ENCODE results near the gene IL17RE. TPM values are rescaled to one million over a fixed set of nuclear protein-coding genes. Genes with fewer than 3 reads are reported as not detected.

IL17RE gene
- total RNA-seq, 3 donors from 2014 or later, result 41.8 to 116 (median 82.8) TPM

Other genes with a start within 250 kb of the IL17RE start
- gene CPNE9, start 199.0 kb upstream of the IL17RE start, total RNA-seq, result under 1 TPM in 1 of 3 donors, not detected in 2; 0.70 TPM
- 10 to 100 TPM; 14.3 to 23.7 (median 15.6) TPM for gene BRPF1, start 171.1 kb upstream of the IL17RE start, total RNA-seq
- 10 to 100 TPM; 23.3 to 33.0 (median 28.6) TPM for gene OGG1, start 152.9 kb upstream of the IL17RE start, total RNA-seq
- gene CAMK1, start 132.9 kb upstream of the IL17RE start, total RNA-seq, result 10 to 100 TPM in 2 of 3 donors, 1 to 10 TPM in 1; 5.7 to 35.8 (median 10.1) TPM
- gene TADA3, start 110.4 kb upstream of the IL17RE start, total RNA-seq, result 10 to 100 TPM; 63.0 to 66.1 (median 63.2) TPM
- 100 to 1,000 TPM; 154 to 219 (median 212) TPM for gene ARPC4, start 109.8 kb upstream of the IL17RE start, total RNA-seq
- gene TTLL3, start 92.6 kb upstream of the IL17RE start, total RNA-seq, result 10 to 100 TPM; 37.0 to 63.9 (median 47.7) TPM
- gene RPUSD3, start 58.8 kb upstream of the IL17RE start, total RNA-seq, result 10 to 100 TPM; 26.1 to 35.6 (median 28.6) TPM
- gene CIDEC, start 22.6 kb upstream of the IL17RE start, total RNA-seq, result 10 to 100 TPM; 10.4 to 49.0 (median 14.9) TPM
- 10 to 100 TPM; 29.6 to 41.5 (median 36.6) TPM for gene JAGN1, start 12.2 kb upstream of the IL17RE start, total RNA-seq
- gene IL17RC, start 14.2 kb downstream of the IL17RE start, total RNA-seq, result 10 to 100 TPM; 36.1 to 45.6 (median 44.0) TPM
- gene CRELD1, start 31.0 kb downstream of the IL17RE start, total RNA-seq, result 10 to 100 TPM; 16.7 to 54.1 (median 29.3) TPM
- gene PRRT3, start 49.6 kb downstream of the IL17RE start, total RNA-seq, result 1 to 10 TPM; 1.0 to 1.8 (median 1.2) TPM
- 10 to 100 TPM; 61.2 to 75.5 (median 74.6) TPM for gene EMC3, start 84.0 kb downstream of the IL17RE start, total RNA-seq
- gene FANCD2, start 123.6 kb downstream of the IL17RE start, total RNA-seq, result 10 to 100 TPM in 1 of 3 donors, 1 to 10 TPM in 2; 3.8 to 12.9 (median 5.4) TPM
- gene FANCD2OS, start 205.4 kb downstream of the IL17RE start, total RNA-seq, result not detected
- 100 to 1,000 TPM in 1 of 3 donors, 10 to 100 TPM in 2; 71.7 to 118 (median 85.5) TPM for gene BRK1, start 212.8 kb downstream of the IL17RE start, total RNA-seq
- gene VHL, start 238.9 kb downstream of the IL17RE start, total RNA-seq, result 10 to 100 TPM; 33.6 to 38.2 (median 36.2) TPM

Data from mucosa of descending colon (tissue), 3 donors.